GM04504 (cell line): ENCODE results near the gene AXIN1.
"Not testable (repeated sequence)": the region's sequence is repeated elsewhere in the genome, so short reads cannot be mapped to it uniquely, and the experiment has no call there.

Experiments used
- DNase-seq: peaks from one replicate; pipeline ENCODE4 v3.0.0-alpha.2; 2012; ENCODE audit warnings: low read depth

AXIN1 gene

GRCh38 chr16:352547-353403, at the start of gene AXIN1:
AXIN1 (minus strand) TSS chr16:352723; CDS start chr16:347025, 5,698 bp downstream.
- DNase-seq: peak; percentile 75

GRCh38 chr16:401468-402348, 49.2 kb upstream of the AXIN1 start, which contains the start of gene DECR2:
DECR2 (plus strand) TSS chr16:401885; CDS start chr16:401964, 79 bp downstream.
- peak; percentile 77 for DNase-seq

- DNase-seq: no peak
Observed at GRCh38 chr16:400061-400591, 47.6 kb upstream of the AXIN1 start.

GRCh38 chr16:399340-400019, 47.0 kb upstream of the AXIN1 start:
- no peak for DNase-seq

- no peak for DNase-seq
Observed at GRCh38 chr16:398561-399339, 46.2 kb upstream of the AXIN1 start.

- peak; percentile 55 for DNase-seq
Observed at GRCh38 chr16:397736-398332, 45.3 kb upstream of the AXIN1 start.

GRCh38 chr16:397135-397661, 44.7 kb upstream of the AXIN1 start, which contains the start of gene NME4:
NME4 (plus strand) TSS chr16:397199; CDS start chr16:397223, 24 bp downstream.
- no peak for DNase-seq

- DNase-seq: no peak
Observed at GRCh38 chr16:396605-397004, 44.1 kb upstream of the AXIN1 start.

- DNase-seq: no peak
Observed at GRCh38 chr16:396199-396598, 43.7 kb upstream of the AXIN1 start.

- DNase-seq: no peak
Observed at GRCh38 chr16:392450-393030, 40.0 kb upstream of the AXIN1 start.

- DNase-seq: no peak
Observed at GRCh38 chr16:391885-392335, 39.4 kb upstream of the AXIN1 start.

GRCh38 chr16:389352-389751, 36.8 kb upstream of the AXIN1 start:
- no peak for DNase-seq

GRCh38 chr16:387761-388666, 35.5 kb upstream of the AXIN1 start:
- not testable (repeated sequence) for DNase-seq

- no peak for DNase-seq
Observed at GRCh38 chr16:386641-387156, 34.2 kb upstream of the AXIN1 start.

GRCh38 chr16:383326-384051, 31.0 kb upstream of the AXIN1 start:
- no peak for DNase-seq

GRCh38 chr16:381789-382717, 29.5 kb upstream of the AXIN1 start, which contains the start of gene PGAP6:
PGAP6 (minus strand) TSS chr16:381978; CDS start chr16:381821, 157 bp downstream.
- DNase-seq: no peak
